ENCODE results near the gene LCN6.
"Not testable (repeated sequence)": the region's sequence is repeated elsewhere in the genome, so short reads cannot be mapped to it uniquely, and the experiment has no call there.

The LCN6 gene

DNA sequence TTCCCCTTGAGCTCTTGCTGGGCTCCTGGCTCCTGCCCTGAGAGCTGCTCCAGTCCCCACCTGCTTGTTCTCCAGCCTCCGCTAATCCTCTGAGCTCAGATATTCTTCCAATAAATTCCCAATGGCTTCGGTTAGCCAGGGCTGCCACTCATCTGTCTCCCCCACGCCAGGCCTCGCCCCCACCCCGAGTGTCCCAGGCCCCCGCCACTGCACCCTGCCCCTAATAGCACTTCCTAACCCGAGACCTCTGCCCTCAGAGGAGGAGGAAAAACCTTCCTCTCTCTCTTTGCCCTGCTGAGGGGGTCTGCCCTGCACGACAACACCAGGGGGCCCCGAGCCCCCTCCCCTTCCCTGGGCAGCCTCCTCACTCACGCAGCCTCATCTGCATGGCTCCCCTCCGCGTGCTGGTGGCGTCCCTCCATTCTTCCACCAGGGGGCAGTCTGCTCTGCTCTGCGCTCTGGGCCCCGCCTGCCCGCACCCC, 21.4 kb upstream of the LCN6 start:
- peaks cover 7% of the 10 kb centered on the region for H3K4me1 Mint-ChIP-seq (ENCODE audit: low read depth)
- peaks cover 10% of the 10 kb centered on the region for H3K9me3 Mint-ChIP-seq
- no peak overlapping the region for H3K27ac Mint-ChIP-seq
- H3K36me3 Mint-ChIP-seq (ENCODE audit: low read depth), result no peaks in the 10 kb centered on the region
- H3K27me3 Mint-ChIP-seq (ENCODE audit: low read depth), result peaks cover 4% of the 10 kb centered on the region
- no peak overlapping the region for H3K4me3 Mint-ChIP-seq

DNA sequence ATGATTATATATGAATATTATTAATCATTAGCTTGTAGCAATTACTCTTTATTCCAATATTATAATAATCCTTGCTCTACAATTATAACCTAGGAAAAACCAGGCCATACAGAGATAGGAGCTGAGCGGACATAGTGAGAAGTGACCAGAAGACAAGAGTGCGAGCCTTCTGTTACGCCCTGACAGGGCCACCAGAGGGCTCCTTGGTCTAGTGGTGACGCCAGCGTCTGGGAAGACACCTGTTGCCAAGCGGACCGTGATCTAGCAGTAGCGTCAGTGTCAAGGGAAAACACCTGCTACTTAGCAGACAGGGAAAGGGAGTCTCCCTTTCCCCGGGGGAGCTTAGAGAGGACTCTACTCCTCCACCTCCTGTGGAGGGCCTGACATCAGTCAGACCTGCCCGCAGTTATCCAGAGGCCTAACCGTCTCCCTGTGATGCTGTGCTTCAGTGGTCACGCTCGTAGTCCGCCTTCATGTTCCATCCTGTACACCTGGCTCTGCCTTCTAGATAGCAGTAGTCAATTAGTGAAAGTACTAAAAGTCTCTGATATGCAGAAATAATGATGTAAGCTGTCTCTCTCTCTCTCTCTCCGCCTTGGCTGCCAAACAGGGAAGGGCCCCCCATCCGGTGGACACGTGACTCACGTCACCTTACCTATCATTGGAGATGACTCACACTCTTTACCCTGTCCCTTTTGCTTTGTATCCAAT, 18.2 kb upstream of the LCN6 start:
- not testable (repeated sequence) for H3K27ac Mint-ChIP-seq; H3K4me3 Mint-ChIP-seq; H3K4me1 Mint-ChIP-seq (ENCODE audit: low read depth); H3K9me3 Mint-ChIP-seq; H3K36me3 Mint-ChIP-seq (ENCODE audit: low read depth); H3K27me3 Mint-ChIP-seq (ENCODE audit: low read depth)

GRCh38 chr9:136765745-136766409, 17.6 kb upstream of the LCN6 start:
- H3K9me3 Mint-ChIP-seq; H3K36me3 Mint-ChIP-seq (ENCODE audit: low read depth); H3K4me1 Mint-ChIP-seq (ENCODE audit: low read depth); H3K4me3 Mint-ChIP-seq; H3K27ac Mint-ChIP-seq; H3K27me3 Mint-ChIP-seq (ENCODE audit: low read depth): not testable (repeated sequence)

- Mint-ChIP-seq H3K27ac (no peak overlapping the region), H3K4me1 (ENCODE audit: low read depth) (peaks cover 7% of the 10 kb centered on the region), H3K27me3 (ENCODE audit: low read depth) (peaks cover 4% of the 10 kb centered on the region)
These were observed 16.7 kb upstream of the LCN6 start for GRCh38 chr9:136765041-136765440.

DNA sequence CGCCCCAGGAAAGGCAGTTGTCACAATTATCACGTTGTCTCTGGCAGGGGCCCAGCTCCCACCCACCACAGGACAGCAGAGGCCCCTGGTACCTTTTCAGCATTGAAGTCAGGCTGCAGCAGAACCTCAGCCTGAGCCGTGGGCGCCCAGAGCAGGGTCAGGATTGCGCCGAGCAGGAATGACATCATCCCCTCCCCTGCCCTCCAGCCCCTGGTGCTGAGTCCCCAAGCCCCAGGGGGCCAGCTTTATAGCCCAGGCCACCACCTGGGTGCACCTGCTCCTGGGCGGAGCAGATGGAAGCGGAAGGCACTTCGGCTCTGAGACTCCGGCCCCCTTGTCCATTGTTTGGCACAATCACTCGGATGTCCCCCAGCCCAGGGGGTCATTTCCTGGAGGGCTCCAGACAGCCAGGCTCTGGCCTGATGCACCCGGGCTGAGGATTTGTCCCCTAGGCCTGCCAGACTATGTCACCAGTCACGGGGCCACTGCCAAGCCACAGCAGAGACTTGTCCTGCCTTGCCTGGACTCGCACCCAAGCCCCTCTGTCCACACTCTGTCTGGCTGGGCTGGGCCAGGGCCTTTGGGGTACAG, 16.1 kb upstream of the LCN6 start, which contains the start of gene LCN15:
LCN15 (minus strand) TSS at position 218 of the 591 bp plus-strand sequence; CDS start at position 188, 30 bp downstream.
- no peaks in the 10 kb centered on the region for H3K36me3 Mint-ChIP-seq (ENCODE audit: low read depth)
- no peak within 1 kb of the TSS for H3K27ac Mint-ChIP-seq
- no peaks in the 10 kb centered on the region for H3K9me3 Mint-ChIP-seq
- peaks cover 4% of the 10 kb centered on the region for H3K27me3 Mint-ChIP-seq (ENCODE audit: low read depth)
- H3K4me3 Mint-ChIP-seq, result no peak within 1 kb of the TSS
- peaks cover 7% of the 10 kb centered on the region for H3K4me1 Mint-ChIP-seq (ENCODE audit: low read depth)

More at GRCh38 chr9:136765041-136765440, 16.7 kb upstream of the LCN6 start:
- H3K36me3 Mint-ChIP-seq (ENCODE audit: low read depth), result no peaks in the 10 kb centered on the region
- H3K4me3 Mint-ChIP-seq, result no peak overlapping the region
- H3K9me3 Mint-ChIP-seq, result no peaks in the 10 kb centered on the region

DNA sequence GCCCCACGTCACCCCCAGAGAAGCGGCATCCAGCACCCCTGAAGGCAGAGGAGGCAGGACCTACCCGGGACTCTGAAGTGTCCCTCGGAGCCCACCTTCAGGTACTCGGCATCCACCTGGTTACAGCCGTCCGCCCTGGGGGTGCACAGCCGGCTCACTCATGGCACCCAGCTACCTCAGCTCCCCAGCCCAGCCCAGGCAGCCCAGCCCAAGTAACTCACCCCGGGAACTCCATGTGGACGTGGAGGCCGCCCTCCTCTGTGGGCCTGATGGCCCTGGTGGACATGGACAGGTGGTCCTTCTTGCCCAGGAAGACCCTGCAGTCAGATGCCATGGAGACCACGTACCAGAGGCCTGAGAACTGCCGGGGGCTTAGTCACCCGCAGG, 15.3 kb upstream of the LCN6 start:
- no peaks in the 10 kb centered on the region for H3K9me3 Mint-ChIP-seq
- H3K4me3 Mint-ChIP-seq, result no peak overlapping the region
- no peaks in the 10 kb centered on the region for H3K36me3 Mint-ChIP-seq (ENCODE audit: low read depth)
- peaks cover 4% of the 10 kb centered on the region for H3K27me3 Mint-ChIP-seq (ENCODE audit: low read depth)
- peaks cover 7% of the 10 kb centered on the region for H3K4me1 Mint-ChIP-seq (ENCODE audit: low read depth)
- no peak overlapping the region for H3K27ac Mint-ChIP-seq

DNA sequence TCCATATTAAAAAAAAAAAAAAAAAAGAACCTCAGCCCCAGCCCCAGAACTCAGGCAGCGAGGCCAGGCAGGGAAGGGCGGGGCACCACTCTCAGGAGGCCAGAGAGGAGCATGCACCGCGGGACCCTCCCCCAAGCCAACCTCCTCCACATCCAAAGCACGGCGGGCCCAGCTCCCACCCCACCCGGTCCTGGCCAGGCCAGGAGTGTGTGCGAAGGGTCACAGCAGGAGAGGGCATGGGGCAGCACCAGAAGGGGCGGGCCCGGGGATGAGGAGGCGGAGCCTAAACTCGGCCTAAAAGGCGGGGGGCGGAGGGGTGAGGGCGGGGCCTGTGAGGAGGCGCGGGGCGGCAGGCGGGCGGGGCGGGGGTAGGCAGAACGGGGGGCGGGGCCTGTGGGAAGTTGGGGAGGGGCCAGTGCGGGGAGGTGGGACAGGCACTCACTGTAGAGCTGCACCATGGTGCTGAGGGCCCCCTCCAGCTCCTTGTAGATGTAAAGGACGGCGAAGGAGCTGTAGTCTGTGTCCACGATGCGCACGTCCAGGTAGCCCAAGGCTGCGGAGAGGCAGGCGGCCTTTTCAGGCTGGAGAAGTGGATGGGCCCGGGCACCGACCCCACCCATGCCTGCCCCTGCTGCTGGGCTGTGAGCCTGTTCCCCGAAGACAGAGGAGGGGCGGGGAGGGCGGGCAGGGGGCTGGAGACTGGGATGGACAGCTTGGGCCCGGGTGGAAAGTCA, 14.8 kb upstream of the LCN6 start:
- H3K4me3 Mint-ChIP-seq, result no peak overlapping the region
- H3K27ac Mint-ChIP-seq, result no peak overlapping the region
- H3K36me3 Mint-ChIP-seq (ENCODE audit: low read depth), result no peaks in the 10 kb centered on the region
- peaks cover 4% of the 10 kb centered on the region for H3K27me3 Mint-ChIP-seq (ENCODE audit: low read depth)
- peaks cover 7% of the 10 kb centered on the region for H3K4me1 Mint-ChIP-seq (ENCODE audit: low read depth)
- H3K9me3 Mint-ChIP-seq, result no peaks in the 10 kb centered on the region

GRCh38 chr9:136762221-136762691, 13.9 kb upstream of the LCN6 start:
- H3K9me3 Mint-ChIP-seq, result no peaks in the 10 kb centered on the region
- H3K4me1 Mint-ChIP-seq (ENCODE audit: low read depth), result peaks cover 7% of the 10 kb centered on the region
- H3K27me3 Mint-ChIP-seq (ENCODE audit: low read depth), result no peaks in the 10 kb centered on the region
- no peak overlapping the region for H3K27ac Mint-ChIP-seq
- no peak overlapping the region for H3K4me3 Mint-ChIP-seq
- H3K36me3 Mint-ChIP-seq (ENCODE audit: low read depth), result no peaks in the 10 kb centered on the region

- Mint-ChIP-seq H3K4me1 (ENCODE audit: low read depth) (peaks cover 2% of the 10 kb centered on the region), H3K9me3 (peaks cover 1% of the 10 kb centered on the region), H3K36me3 (ENCODE audit: low read depth) (no peaks in the 10 kb centered on the region), H3K4me3 (no peak overlapping the region), H3K27ac (no peak overlapping the region), H3K27me3 (ENCODE audit: low read depth) (no peaks in the 10 kb centered on the region)
These were observed 13.2 kb upstream of the LCN6 start for GRCh38 chr9:136761545-136761981.

DNA sequence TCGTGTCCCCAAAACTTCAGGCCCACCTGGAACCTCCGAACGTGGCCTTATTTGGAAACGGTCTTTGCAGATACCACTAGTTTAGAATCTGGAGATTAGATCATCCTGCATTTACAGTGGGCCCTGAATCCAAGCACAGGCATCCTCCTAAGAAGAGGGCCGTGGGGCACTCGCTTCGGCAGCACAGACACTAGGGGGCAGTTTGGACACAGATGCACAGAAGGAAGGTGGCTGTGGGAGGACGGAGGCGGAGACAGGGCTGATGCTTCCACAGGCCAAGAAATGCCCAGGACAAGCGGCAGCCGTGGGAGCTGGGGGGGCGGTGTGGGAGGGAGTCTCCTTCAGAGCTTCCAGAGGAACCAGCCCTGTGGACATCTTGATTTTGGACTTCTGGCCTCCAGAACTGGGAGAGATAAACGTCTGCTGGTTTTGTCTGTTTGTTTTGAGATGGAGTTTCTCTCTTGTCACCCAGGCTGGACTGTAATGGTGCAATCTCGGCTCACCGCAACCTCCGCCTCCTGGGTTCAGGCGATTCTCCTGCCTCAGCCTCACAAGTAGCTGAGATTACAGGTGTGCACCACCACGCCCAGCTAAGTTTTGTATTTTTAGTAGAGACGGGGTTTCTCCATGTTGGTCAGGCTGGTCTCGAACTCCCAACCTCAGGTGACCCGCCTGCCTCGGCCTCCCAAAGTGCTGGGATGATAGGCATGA, 12.7 kb upstream of the LCN6 start:
- H3K9me3 Mint-ChIP-seq; H3K27me3 Mint-ChIP-seq (ENCODE audit: low read depth); H3K36me3 Mint-ChIP-seq (ENCODE audit: low read depth); H3K4me1 Mint-ChIP-seq (ENCODE audit: low read depth); H3K27ac Mint-ChIP-seq; H3K4me3 Mint-ChIP-seq: not testable (repeated sequence)

DNA sequence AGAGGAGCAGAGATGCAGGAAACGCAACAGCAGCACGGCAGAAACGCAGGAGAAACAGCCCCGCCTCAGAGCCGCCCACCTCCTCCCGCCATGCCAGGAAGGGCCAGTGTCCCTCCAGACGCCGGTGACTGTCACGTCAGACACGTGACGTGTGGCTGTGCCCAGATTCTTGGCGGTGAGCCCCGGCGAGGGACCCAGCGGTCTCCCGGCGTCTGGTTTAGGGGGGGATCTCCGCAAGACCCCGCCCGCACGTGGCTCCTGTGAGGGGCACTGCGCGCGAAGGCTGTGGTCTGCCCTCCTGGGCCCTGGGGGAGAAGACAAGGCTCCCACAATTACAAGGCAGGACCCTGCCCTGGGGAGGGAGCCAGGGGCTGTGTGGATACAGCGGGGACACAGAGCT, 12.1 kb upstream of the LCN6 start:
- Mint-ChIP-seq H3K4me3 (no peak overlapping the region), H3K27me3 (ENCODE audit: low read depth) (no peaks in the 10 kb centered on the region), H3K27ac (no peak overlapping the region), H3K4me1 (ENCODE audit: low read depth) (no peaks in the 10 kb centered on the region), H3K9me3 (peaks cover 13% of the 10 kb centered on the region), H3K36me3 (ENCODE audit: low read depth) (peaks cover 3% of the 10 kb centered on the region)

DNA sequence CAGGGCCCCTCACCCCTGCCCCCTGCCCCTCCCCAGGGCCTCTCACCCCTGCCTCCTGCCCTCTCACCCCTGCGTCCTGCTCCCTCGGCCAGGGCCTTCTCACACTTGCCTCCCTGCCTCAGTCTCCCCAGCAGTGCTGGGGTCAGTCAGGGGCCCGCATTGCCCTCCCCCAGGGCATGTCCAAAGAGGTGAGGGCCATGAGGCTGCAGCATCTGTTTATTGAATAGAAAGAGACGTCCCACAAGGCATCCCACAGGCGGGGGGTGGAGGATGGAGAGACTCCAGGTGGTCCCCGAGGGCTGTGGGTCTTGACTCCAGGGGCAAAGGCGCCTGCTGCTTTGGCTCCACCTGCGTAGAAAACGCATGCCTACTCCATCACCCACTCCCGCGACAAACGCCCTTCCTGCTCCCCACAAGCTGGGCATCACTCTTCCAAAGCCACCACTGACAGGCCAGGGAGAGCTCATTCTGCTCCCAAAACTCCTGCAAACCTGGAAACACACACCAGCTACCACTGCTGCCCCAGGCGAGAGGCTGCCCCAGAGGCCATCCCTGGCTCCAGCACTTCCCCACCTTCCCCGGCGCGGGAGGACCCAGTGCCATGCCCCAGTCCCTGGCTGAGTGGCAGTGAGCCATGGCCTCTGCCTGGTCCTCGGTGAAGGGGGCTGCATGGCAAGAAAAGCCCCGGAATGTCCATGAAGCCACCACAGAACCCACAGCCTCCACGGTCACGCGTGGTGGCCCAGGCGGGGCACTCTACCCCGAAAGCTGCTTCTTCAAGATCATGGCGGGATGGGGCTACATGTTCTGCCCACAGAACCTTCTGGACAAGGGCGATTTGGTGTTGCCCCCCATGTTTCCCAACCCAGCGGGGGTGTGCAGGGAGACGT, 11.4 kb upstream of the LCN6 start:
- H3K4me1 Mint-ChIP-seq (ENCODE audit: low read depth), result no peaks in the 10 kb centered on the region
- H3K4me3 Mint-ChIP-seq, result no peak overlapping the region
- no peak overlapping the region for H3K27ac Mint-ChIP-seq

GRCh38 chr9:136759001-136759400, 10.7 kb upstream of the LCN6 start:
- H3K9me3 Mint-ChIP-seq, result peaks cover 15% of the 10 kb centered on the region
- H3K4me3 Mint-ChIP-seq, result no peak overlapping the region
- peaks cover 3% of the 10 kb centered on the region for H3K36me3 Mint-ChIP-seq (ENCODE audit: low read depth)
- H3K27ac Mint-ChIP-seq, result no peak overlapping the region
- no peaks in the 10 kb centered on the region for H3K27me3 Mint-ChIP-seq (ENCODE audit: low read depth)
- no peaks in the 10 kb centered on the region for H3K4me1 Mint-ChIP-seq (ENCODE audit: low read depth)

More for the DNA sequence above, 11.4 kb upstream of the LCN6 start:
- Mint-ChIP-seq H3K27me3 (ENCODE audit: low read depth) (no peaks in the 10 kb centered on the region), H3K36me3 (ENCODE audit: low read depth) (peaks cover 3% of the 10 kb centered on the region), H3K9me3 (peaks cover 15% of the 10 kb centered on the region)
